ENCODE measurements around the gene HDAC9. TPM values are rescaled to one million over a fixed set of nuclear protein-coding genes. Genes with fewer than 3 reads are reported as not detected.
A peak's percentile ranks its signal among the peaks of the same experiment; 100 is the strongest.

The HDAC9 gene
- total and polyA plus RNA-seq, 2 donors (not counting 1 experiment from before 2014, with no cell fraction given) = 2.9 to 7.9 TPM

- Histone ChIP-seq H3K79me2 (ENCODE audit: control insufficient read depth, insufficient read depth, low read length) (no peaks in the 10 kb centered on the region), H3K4me2 (ENCODE audit: extremely low read depth, insufficient read depth, low read length) (no peak overlapping the region), H3K9ac (ENCODE audit: insufficient read depth, low read length) (no peak overlapping the region), H3K4me1 (ENCODE audit: control insufficient read depth, extremely low read depth, insufficient read depth, low read length) (peaks cover 3% of the 10 kb centered on the region), H2AFZ (ENCODE audit: low read length) (no peak overlapping the region), H4K20me1 (ENCODE audit: control insufficient read depth, extremely low read depth, insufficient read depth, low read length) (no peaks in the 10 kb centered on the region), H3K27ac (ENCODE audit: insufficient read depth, low read length) (no peak overlapping the region), H3K9me3 (ENCODE audit: control insufficient read depth, insufficient read depth, low read depth, low read length) (no peaks in the 10 kb centered on the region), H3K4me3 (replicated peaks in 1 of 4; ENCODE audit: control extremely low read depth in 1 of 4, insufficient read depth in 1 of 4, low read depth in 3 of 4, low read length in 4 of 4) (no peak overlapping the region), H3K36me3 (ENCODE audit: control insufficient read depth, insufficient read depth, low read length) (no peaks in the 10 kb centered on the region), H3K27me3 (ENCODE audit: control insufficient read depth, insufficient read depth, low read length) (no peaks in the 10 kb centered on the region)
- DNase-seq (ENCODE audit: low read depth in 2 of 2) = peak in 1 of 2 donors; percentile 71
- no peak for TF ChIP-seq CTCF (conservative IDR thresholded peaks at IDR 0.05 in 1 of 2, IDR thresholded peaks at IDR 0.05 in 1 of 2; ENCODE audit: low read depth in 1 of 2, low read length in 2 of 2)
- TF ChIP-seq EZH2 (IDR thresholded peaks at IDR 0.05; ENCODE audit: low read length, missing control alignments) = no peak
Observed at GRCh38 chr7:18558503-18558902, 63.0 kb downstream of the HDAC9 start.

GRCh38 chr7:18558910-18559309 lies 63.4 kb downstream of the HDAC9 start:
- Histone ChIP-seq H3K4me3 (replicated peaks in 1 of 4; ENCODE audit: control extremely low read depth in 1 of 4, insufficient read depth in 1 of 4, low read depth in 3 of 4, low read length in 4 of 4) (no peak overlapping the region), H3K4me1 (ENCODE audit: control insufficient read depth, extremely low read depth, insufficient read depth, low read length) (peaks cover 3% of the 10 kb centered on the region), H3K79me2 (ENCODE audit: control insufficient read depth, insufficient read depth, low read length) (no peaks in the 10 kb centered on the region), H3K4me2 (ENCODE audit: extremely low read depth, insufficient read depth, low read length) (no peak overlapping the region), H3K27me3 (ENCODE audit: control insufficient read depth, insufficient read depth, low read length) (no peaks in the 10 kb centered on the region), H3K36me3 (ENCODE audit: control insufficient read depth, insufficient read depth, low read length) (no peaks in the 10 kb centered on the region), H2AFZ (ENCODE audit: low read length) (no peak overlapping the region), H3K27ac (ENCODE audit: insufficient read depth, low read length) (no peak overlapping the region), H4K20me1 (ENCODE audit: control insufficient read depth, extremely low read depth, insufficient read depth, low read length) (no peaks in the 10 kb centered on the region), H3K9me3 (ENCODE audit: control insufficient read depth, insufficient read depth, low read depth, low read length) (no peaks in the 10 kb centered on the region), H3K9ac (ENCODE audit: insufficient read depth, low read length) (no peak overlapping the region)
- no peak for DNase-seq (ENCODE audit: low read depth in 2 of 2)
- no peak for TF ChIP-seq EZH2 (IDR thresholded peaks at IDR 0.05; ENCODE audit: low read length, missing control alignments)
- no peak for TF ChIP-seq CTCF (conservative IDR thresholded peaks at IDR 0.05 in 1 of 2, IDR thresholded peaks at IDR 0.05 in 1 of 2; ENCODE audit: low read depth in 1 of 2, low read length in 2 of 2)

DNA sequence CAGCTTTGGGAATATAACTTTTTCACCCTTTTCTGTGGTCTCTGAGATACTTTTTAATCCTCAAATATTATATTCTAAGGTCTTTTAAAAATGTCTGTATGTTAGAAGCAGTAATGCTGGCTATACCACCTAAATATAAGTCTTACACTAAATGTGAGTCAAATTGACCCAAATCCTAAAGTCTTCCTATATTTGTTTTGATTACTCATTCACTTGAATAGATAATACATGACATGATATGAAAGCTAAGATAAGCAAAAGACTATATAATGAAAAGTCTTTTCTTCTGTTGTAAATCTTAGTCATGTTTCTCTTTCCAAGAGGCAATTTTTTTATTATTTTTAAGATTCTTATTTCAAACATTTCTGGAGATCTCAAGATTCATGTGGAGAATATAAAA lies 64.2 kb downstream of the HDAC9 start:
- Histone ChIP-seq H3K4me1 (ENCODE audit: control insufficient read depth, extremely low read depth, insufficient read depth, low read length) (peaks cover 3% of the 10 kb centered on the region), H4K20me1 (ENCODE audit: control insufficient read depth, extremely low read depth, insufficient read depth, low read length) (no peaks in the 10 kb centered on the region), H3K27ac (ENCODE audit: insufficient read depth, low read length) (no peak overlapping the region), H3K79me2 (ENCODE audit: control insufficient read depth, insufficient read depth, low read length) (no peaks in the 10 kb centered on the region), H3K4me2 (ENCODE audit: extremely low read depth, insufficient read depth, low read length) (no peak overlapping the region), H3K27me3 (ENCODE audit: control insufficient read depth, insufficient read depth, low read length) (no peaks in the 10 kb centered on the region), H3K9ac (ENCODE audit: insufficient read depth, low read length) (no peak overlapping the region), H2AFZ (ENCODE audit: low read length) (no peak overlapping the region), H3K9me3 (ENCODE audit: control insufficient read depth, insufficient read depth, low read depth, low read length) (no peaks in the 10 kb centered on the region), H3K36me3 (ENCODE audit: control insufficient read depth, insufficient read depth, low read length) (no peaks in the 10 kb centered on the region), H3K4me3 (replicated peaks in 1 of 4; ENCODE audit: control extremely low read depth in 1 of 4, insufficient read depth in 1 of 4, low read depth in 3 of 4, low read length in 4 of 4) (no peak overlapping the region)
- DNase-seq (ENCODE audit: low read depth in 2 of 2) = no peak
- TF ChIP-seq CTCF (conservative IDR thresholded peaks at IDR 0.05 in 1 of 2, IDR thresholded peaks at IDR 0.05 in 1 of 2; ENCODE audit: low read depth in 1 of 2, low read length in 2 of 2) = no peak

All from fibroblast of lung (primary cell).